ENCODE measurements around the gene SULT1C3. TPM values are rescaled to one million over a fixed set of nuclear protein-coding genes. Genes with fewer than 3 reads are reported as not detected.

Gene SULT1C3
- total RNA-seq, 2 experiments from 2014 or later: not detected

GRCh38 chr2:108285616-108286015, 45.8 kb downstream of the SULT1C3 start:
- intact Hi-C loops (cut with micrococcal nuclease; ENCODE audit: unreplicated experiment): no loop called here
- Histone ChIP-seq H3K4me3 (ENCODE audit: low read depth, low read length, poor library complexity, severe bottlenecking) (no peak overlapping the region), H2AFZ (ENCODE audit: low read length) (no peak overlapping the region), H3K4me1 (ENCODE audit: insufficient read depth, low read length, poor library complexity, severe bottlenecking) (no peaks in the 10 kb centered on the region), H3K79me2 (ENCODE audit: insufficient read depth, low read depth, low read length) (no peaks in the 10 kb centered on the region), H3K4me2 (ENCODE audit: low read length) (no peak overlapping the region), H3K9me3 (ENCODE audit: low read length) (no peaks in the 10 kb centered on the region), H4K20me1 (ENCODE audit: insufficient read depth, low read length) (no peaks in the 10 kb centered on the region), H3K9me2 (ENCODE audit: insufficient read depth, low read length) (no peaks in the 10 kb centered on the region), H3K36me3 (ENCODE audit: insufficient read depth, low read length) (no peaks in the 10 kb centered on the region), H3K27ac (ENCODE audit: low read depth, low read length, poor library complexity, severe bottlenecking) (no peak overlapping the region)
- ChIA-PET POLR2A (no interaction called here), CTCF (ENCODE audit: unreplicated experiment) (no interaction called here)
- TF ChIP-seq CTCF (conservative IDR thresholded peaks at IDR 0.05; ENCODE audit: low read length): no peak
- no TSS peak for BruUV-seq (replicated peaks)
- no peak for DNase-seq (ENCODE audit: low spot score)

GRCh38 chr2:108287169-108287568, 47.4 kb downstream of the SULT1C3 start:
- Histone ChIP-seq H2AFZ (ENCODE audit: low read length) (no peak overlapping the region), H3K4me1 (ENCODE audit: insufficient read depth, low read length, poor library complexity, severe bottlenecking) (no peaks in the 10 kb centered on the region), H3K36me3 (ENCODE audit: insufficient read depth, low read length) (no peaks in the 10 kb centered on the region), H3K79me2 (ENCODE audit: insufficient read depth, low read depth, low read length) (no peaks in the 10 kb centered on the region), H3K4me2 (ENCODE audit: low read length) (no peak overlapping the region), H3K4me3 (ENCODE audit: low read depth, low read length, poor library complexity, severe bottlenecking) (no peak overlapping the region), H3K9me2 (ENCODE audit: insufficient read depth, low read length) (no peaks in the 10 kb centered on the region), H4K20me1 (ENCODE audit: insufficient read depth, low read length) (no peaks in the 10 kb centered on the region), H3K9me3 (ENCODE audit: low read length) (no peaks in the 10 kb centered on the region), H3K27ac (ENCODE audit: low read depth, low read length, poor library complexity, severe bottlenecking) (no peak overlapping the region)
- BruUV-seq (replicated peaks): no TSS peak
- CTCF ChIA-PET (ENCODE audit: unreplicated experiment): no interaction called here
- intact Hi-C loops (cut with micrococcal nuclease; ENCODE audit: unreplicated experiment): no loop called here
- POLR2A ChIA-PET: no interaction called here
- TF ChIP-seq EZH2phosphoT487 (IDR thresholded peaks at IDR 0.05; ENCODE audit: borderline replicate concordance, low read depth, low read length): no peak
- no peak for TF ChIP-seq CTCF (conservative IDR thresholded peaks at IDR 0.05; ENCODE audit: low read length)
- no peak for DNase-seq (ENCODE audit: low spot score)

GRCh38 chr2:108288534-108289106, 48.9 kb downstream of the SULT1C3 start, which contains the start of gene SULT1C2:
Gene SULT1C2, plus strand, starts transcription at chr2:108288895. Its CDS starts 4,773 bp downstream, at chr2:108293668.
- Histone ChIP-seq H3K36me3 (ENCODE audit: insufficient read depth, low read length) (no peaks in the 10 kb centered on the region), H4K20me1 (ENCODE audit: insufficient read depth, low read length) (no peaks in the 10 kb centered on the region), H3K27ac (ENCODE audit: low read depth, low read length, poor library complexity, severe bottlenecking) (no peak within 1 kb of the TSS), H3K4me1 (ENCODE audit: insufficient read depth, low read length, poor library complexity, severe bottlenecking) (no peaks in the 10 kb centered on the region), H3K79me2 (ENCODE audit: insufficient read depth, low read depth, low read length) (no peaks in the 10 kb centered on the region), H3K9me3 (ENCODE audit: low read length) (no peaks in the 10 kb centered on the region), H3K9me2 (ENCODE audit: insufficient read depth, low read length) (no peaks in the 10 kb centered on the region), H3K4me2 (ENCODE audit: low read length) (no peak within 1 kb of the TSS), H3K4me3 (ENCODE audit: low read depth, low read length, poor library complexity, severe bottlenecking) (no peak within 1 kb of the TSS), H2AFZ (ENCODE audit: low read length) (no peak within 1 kb of the TSS)
- DNase-seq (ENCODE audit: low spot score): no peak
- no peak for TF ChIP-seq CTCF (conservative IDR thresholded peaks at IDR 0.05; ENCODE audit: low read length)
- TF ChIP-seq EZH2phosphoT487 (IDR thresholded peaks at IDR 0.05; ENCODE audit: borderline replicate concordance, low read depth, low read length): no peak
- POLR2A ChIA-PET: interaction anchor here (1.2 kb wide), 1 partner anchor 10 kb away, joined by 4 read pairs; no protein-coding TSS in a partner anchor
- CTCF ChIA-PET (ENCODE audit: unreplicated experiment): no interaction called here
- intact Hi-C loops (cut with micrococcal nuclease; ENCODE audit: unreplicated experiment): no loop called here
- BruUV-seq (replicated peaks): no TSS peak

Measured in OCI-LY7 (cell line).